HepG2 (cell line): ENCODE data around the gene RHBDF2.

Source experiments
- CTCF ChIP-seq: sonication (generic); formaldehyde crosslinking; IDR thresholded peaks from 2 replicates; pipeline ENCODE4 v1.5.0; 2020; ENCODE audit warnings: mild to moderate bottlenecking, missing genetic modification reagents, moderate library complexity
- HMG20A ChIP-seq: IDR thresholded peaks from 2 replicates; pipeline ENCODE4 v1.6.1; 2016; ENCODE audit warnings: borderline replicate concordance
- JUND ChIP-seq: sonication (generic); formaldehyde crosslinking; IDR thresholded peaks from 2 replicates; pipeline ENCODE4 v1.8.0; 2022; ENCODE audit warnings: mild to moderate bottlenecking, missing genetic modification reagents
- NFKB2 ChIP-seq: sonication (generic); formaldehyde crosslinking; IDR thresholded peaks from 2 replicates; pipeline ENCODE4 v1.4.0; 2020; ENCODE audit warnings: missing genetic modification reagents, borderline replicate concordance
- NPAS2 ChIP-seq: sonication (generic); formaldehyde crosslinking; IDR thresholded peaks from 2 replicates; pipeline ENCODE4 v1.8.0; 2022; ENCODE audit warnings: mild to moderate bottlenecking, missing genetic modification reagents, borderline replicate concordance
- POLR2AphosphoS5 ChIP-seq: IDR thresholded peaks from 2 replicates; pipeline ENCODE4 v1.6.1; 2012; ENCODE audit warnings: low read depth, low read length
- RAD21 ChIP-seq: fragments of 450-650 bp; formaldehyde crosslinking; IDR thresholded peaks from 2 replicates; pipeline ENCODE4 v1.5.0; 2020; ENCODE audit warnings: mild to moderate bottlenecking
- TF ChIP-seq, protein P1 (sequence below), 2 experiments: IDR thresholded peaks; 2 replicates each; pipeline ENCODE4 v1.6.1; 2011 to 2012; ENCODE audit warnings: low read length in 2 of 2, borderline replicate concordance in 1 of 2, low read depth in 1 of 2, mild to moderate bottlenecking in 1 of 2, moderate library complexity in 1 of 2

- TF ChIP-seq HMG20A (CRISPR knock-in tag) (no peak), JUND (CRISPR knock-in tag) (no peak), CTCF (no peak), NPAS2 (no peak), POLR2AphosphoS5 (no peak), NFKB2 (CRISPR knock-in tag) (no peak), RAD21 (CRISPR knock-in tag) (no peak)
- TF ChIP-seq, protein P1, sequence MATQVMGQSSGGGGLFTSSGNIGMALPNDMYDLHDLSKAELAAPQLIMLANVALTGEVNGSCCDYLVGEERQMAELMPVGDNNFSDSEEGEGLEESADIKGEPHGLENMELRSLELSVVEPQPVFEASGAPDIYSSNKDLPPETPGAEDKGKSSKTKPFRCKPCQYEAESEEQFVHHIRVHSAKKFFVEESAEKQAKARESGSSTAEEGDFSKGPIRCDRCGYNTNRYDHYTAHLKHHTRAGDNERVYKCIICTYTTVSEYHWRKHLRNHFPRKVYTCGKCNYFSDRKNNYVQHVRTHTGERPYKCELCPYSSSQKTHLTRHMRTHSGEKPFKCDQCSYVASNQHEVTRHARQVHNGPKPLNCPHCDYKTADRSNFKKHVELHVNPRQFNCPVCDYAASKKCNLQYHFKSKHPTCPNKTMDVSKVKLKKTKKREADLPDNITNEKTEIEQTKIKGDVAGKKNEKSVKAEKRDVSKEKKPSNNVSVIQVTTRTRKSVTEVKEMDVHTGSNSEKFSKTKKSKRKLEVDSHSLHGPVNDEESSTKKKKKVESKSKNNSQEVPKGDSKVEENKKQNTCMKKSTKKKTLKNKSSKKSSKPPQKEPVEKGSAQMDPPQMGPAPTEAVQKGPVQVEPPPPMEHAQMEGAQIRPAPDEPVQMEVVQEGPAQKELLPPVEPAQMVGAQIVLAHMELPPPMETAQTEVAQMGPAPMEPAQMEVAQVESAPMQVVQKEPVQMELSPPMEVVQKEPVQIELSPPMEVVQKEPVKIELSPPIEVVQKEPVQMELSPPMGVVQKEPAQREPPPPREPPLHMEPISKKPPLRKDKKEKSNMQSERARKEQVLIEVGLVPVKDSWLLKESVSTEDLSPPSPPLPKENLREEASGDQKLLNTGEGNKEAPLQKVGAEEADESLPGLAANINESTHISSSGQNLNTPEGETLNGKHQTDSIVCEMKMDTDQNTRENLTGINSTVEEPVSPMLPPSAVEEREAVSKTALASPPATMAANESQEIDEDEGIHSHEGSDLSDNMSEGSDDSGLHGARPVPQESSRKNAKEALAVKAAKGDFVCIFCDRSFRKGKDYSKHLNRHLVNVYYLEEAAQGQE (IDR thresholded peaks at IDR 0.05; ENCODE audit: borderline replicate concordance in 1 of 2, low read depth in 1 of 2, low read length in 2 of 2): no peak
These were observed 33.9 kb downstream of the RHBDF2 start, which contains the start of gene AANAT for GRCh38 chr17:76467366-76467765.
